Stomach smooth muscle (tissue), 2 donors: Measurements from ENCODE around the gene PDZD2.

ENCODE experiments used
- H3K27ac ChIP-seq: one replicate; pipeline ENCODE4 v1.7.0; 2013; ENCODE audit warnings: mild to moderate bottlenecking, low read length, inconsistent platforms
- H3K27me3 ChIP-seq, 2 donors: one replicate each; pipeline ENCODE4 v1.7.0; 2013; ENCODE audit warnings: low read length in 2 of 2; ENCODE audit not compliant: insufficient read depth in 2 of 2, control insufficient read depth in 1 of 2
- H3K36me3 ChIP-seq, 2 donors: one replicate each; pipeline ENCODE4 v1.7.0; 2013; ENCODE audit warnings: low read length in 2 of 2; ENCODE audit not compliant: control insufficient read depth in 2 of 2, insufficient read depth in 2 of 2
- H3K4me1 ChIP-seq: one replicate; pipeline ENCODE4 v1.7.0; 2013; ENCODE audit warnings: low read length; ENCODE audit not compliant: control insufficient read depth, insufficient read depth
- H3K4me3 ChIP-seq, 2 donors: one replicate each; pipeline ENCODE4 v1.7.0; 2013; ENCODE audit warnings: low read length in 2 of 2
- H3K9ac ChIP-seq, 2 donors: one replicate each; pipeline ENCODE4 v1.7.0; 2013; ENCODE audit warnings: low read length in 2 of 2, mild to moderate bottlenecking in 1 of 2
- H3K9me3 ChIP-seq, 2 donors: one replicate each; pipeline ENCODE4 v1.7.0; 2013; ENCODE audit warnings: low read length in 2 of 2; ENCODE audit not compliant: control insufficient read depth in 2 of 2
- donor health status: healthy.
- donor health status: Pancreatic carcinoma.

The PDZD2 gene

GRCh38 chr5:31866166-31866565 lies 227.2 kb downstream of the PDZD2 start:
- no peaks in the 10 kb centered on the region for H3K36me3 ChIP-seq
- H3K4me3 ChIP-seq: no peak overlapping the region
- H3K4me1 ChIP-seq: peaks cover 18% of the 10 kb centered on the region
- H3K9ac ChIP-seq: no peak overlapping the region
- H3K27me3 ChIP-seq: peaks cover 0 to 2% of the 10 kb centered on the region in 2 donors
- peaks cover 0 to 3% of the 10 kb centered on the region in 2 donors for H3K9me3 ChIP-seq
- H3K27ac ChIP-seq: no peak overlapping the region

GRCh38 chr5:31867219-31867618 lies 228.3 kb downstream of the PDZD2 start:
- H3K4me1 ChIP-seq: peaks cover 18% of the 10 kb centered on the region
- H3K27me3 ChIP-seq: peaks cover 0 to 2% of the 10 kb centered on the region in 2 donors
- no peak overlapping the region for H3K4me3 ChIP-seq
- no peaks in the 10 kb centered on the region for H3K36me3 ChIP-seq
- no peak overlapping the region for H3K9ac ChIP-seq
- no peak overlapping the region for H3K27ac ChIP-seq
- no peaks in the 10 kb centered on the region for H3K9me3 ChIP-seq

- no peaks in the 10 kb centered on the region for H3K36me3 ChIP-seq
- no peak overlapping the region for H3K4me3 ChIP-seq
- H3K9ac ChIP-seq: no peak overlapping the region
- no peaks in the 10 kb centered on the region for H3K27me3 ChIP-seq
- H3K27ac ChIP-seq: no peak overlapping the region
- no peaks in the 10 kb centered on the region for H3K9me3 ChIP-seq
- H3K4me1 ChIP-seq: no peaks in the 10 kb centered on the region
Observed at GRCh38 chr5:31880449-31880848, 241.5 kb downstream of the PDZD2 start.

- peaks cover 31% of the 10 kb centered on the region for H3K4me1 ChIP-seq
- no peaks in the 10 kb centered on the region for H3K36me3 ChIP-seq
- H3K27me3 ChIP-seq: no peaks in the 10 kb centered on the region
- no peak overlapping the region for H3K27ac ChIP-seq
- no peaks in the 10 kb centered on the region for H3K9me3 ChIP-seq
- no peak overlapping the region for H3K4me3 ChIP-seq
- H3K9ac ChIP-seq: no peak overlapping the region
Observed at GRCh38 chr5:31884896-31885295, 246.0 kb downstream of the PDZD2 start.

GRCh38 chr5:31886206-31886605 lies 247.3 kb downstream of the PDZD2 start:
- H3K9ac ChIP-seq: no peak overlapping the region
- peaks cover 42% of the 10 kb centered on the region for H3K4me1 ChIP-seq
- H3K4me3 ChIP-seq: no peak overlapping the region
- H3K36me3 ChIP-seq: no peaks in the 10 kb centered on the region
- H3K27me3 ChIP-seq: no peaks in the 10 kb centered on the region
- H3K9me3 ChIP-seq: no peaks in the 10 kb centered on the region
- H3K27ac ChIP-seq: peak overlapping the region; percentile 67

GRCh38 chr5:31887556-31887955 lies 248.6 kb downstream of the PDZD2 start:
- H3K4me1 ChIP-seq: peaks cover 42% of the 10 kb centered on the region
- H3K27me3 ChIP-seq: no peaks in the 10 kb centered on the region
- no peaks in the 10 kb centered on the region for H3K9me3 ChIP-seq
- peak overlapping the region in 1 of 2 donors; percentile 15 for H3K4me3 ChIP-seq
- peak overlapping the region; percentile 71 for H3K27ac ChIP-seq
- no peak overlapping the region for H3K9ac ChIP-seq
- no peaks in the 10 kb centered on the region for H3K36me3 ChIP-seq

GRCh38 chr5:31888564-31888963 lies 249.6 kb downstream of the PDZD2 start:
- Histone ChIP-seq H3K36me3 (no peaks in the 10 kb centered on the region), H3K27ac (peak overlapping the region; percentile 71), H3K4me1 (peaks cover 42% of the 10 kb centered on the region), H3K9ac (no peak overlapping the region), H3K27me3 (no peaks in the 10 kb centered on the region), H3K9me3 (no peaks in the 10 kb centered on the region), H3K4me3 (peak overlapping the region; percentile 13 to 44)

- no peaks in the 10 kb centered on the region for H3K36me3 ChIP-seq
- no peak overlapping the region for H3K9ac ChIP-seq
- H3K27ac ChIP-seq: peak overlapping the region; percentile 71
- peaks cover 42% of the 10 kb centered on the region for H3K4me1 ChIP-seq
- H3K27me3 ChIP-seq: no peaks in the 10 kb centered on the region
- H3K4me3 ChIP-seq: peak overlapping the region; percentile 13 to 44
- H3K9me3 ChIP-seq: no peaks in the 10 kb centered on the region
Observed at GRCh38 chr5:31889001-31889561, 250.2 kb downstream of the PDZD2 start.

- Histone ChIP-seq H3K36me3 (no peaks in the 10 kb centered on the region), H3K4me3 (no peak overlapping the region), H3K9me3 (no peaks in the 10 kb centered on the region), H3K27me3 (no peaks in the 10 kb centered on the region), H3K9ac (no peak overlapping the region), H3K27ac (peak overlapping the region; percentile 31), H3K4me1 (peaks cover 42% of the 10 kb centered on the region)
Observed at GRCh38 chr5:31890046-31890445, 251.1 kb downstream of the PDZD2 start.

GRCh38 chr5:31894141-31894540 lies 255.2 kb downstream of the PDZD2 start:
- Histone ChIP-seq H3K4me1 (peaks cover 18% of the 10 kb centered on the region), H3K27ac (no peak overlapping the region), H3K4me3 (no peak overlapping the region), H3K27me3 (no peaks in the 10 kb centered on the region), H3K9me3 (no peaks in the 10 kb centered on the region), H3K36me3 (no peaks in the 10 kb centered on the region), H3K9ac (no peak overlapping the region)

- no peaks in the 10 kb centered on the region for H3K27me3 ChIP-seq
- H3K4me1 ChIP-seq: peaks cover 9% of the 10 kb centered on the region
- no peaks in the 10 kb centered on the region for H3K36me3 ChIP-seq
- H3K4me3 ChIP-seq: no peak overlapping the region
- H3K9ac ChIP-seq: no peak overlapping the region
- H3K27ac ChIP-seq: no peak overlapping the region
- no peaks in the 10 kb centered on the region for H3K9me3 ChIP-seq
Observed at GRCh38 chr5:31895199-31895820, 256.4 kb downstream of the PDZD2 start.
